C4-2B (cell line): Measurements from ENCODE around the gene EDN2.

Experiments used
- ZFX ChIP-seq: fragments of 450-650 bp; IDR thresholded peaks from 2 replicates; pipeline ENCODE4 v1.6.1; 2017
- TF ChIP-seq, protein P1 (sequence below): fragments of 450-650 bp; conservative IDR thresholded peaks from 2 replicates; pipeline ENCODE4 v1.5.1; 2017; ENCODE audit warnings: mild to moderate bottlenecking

DNA sequence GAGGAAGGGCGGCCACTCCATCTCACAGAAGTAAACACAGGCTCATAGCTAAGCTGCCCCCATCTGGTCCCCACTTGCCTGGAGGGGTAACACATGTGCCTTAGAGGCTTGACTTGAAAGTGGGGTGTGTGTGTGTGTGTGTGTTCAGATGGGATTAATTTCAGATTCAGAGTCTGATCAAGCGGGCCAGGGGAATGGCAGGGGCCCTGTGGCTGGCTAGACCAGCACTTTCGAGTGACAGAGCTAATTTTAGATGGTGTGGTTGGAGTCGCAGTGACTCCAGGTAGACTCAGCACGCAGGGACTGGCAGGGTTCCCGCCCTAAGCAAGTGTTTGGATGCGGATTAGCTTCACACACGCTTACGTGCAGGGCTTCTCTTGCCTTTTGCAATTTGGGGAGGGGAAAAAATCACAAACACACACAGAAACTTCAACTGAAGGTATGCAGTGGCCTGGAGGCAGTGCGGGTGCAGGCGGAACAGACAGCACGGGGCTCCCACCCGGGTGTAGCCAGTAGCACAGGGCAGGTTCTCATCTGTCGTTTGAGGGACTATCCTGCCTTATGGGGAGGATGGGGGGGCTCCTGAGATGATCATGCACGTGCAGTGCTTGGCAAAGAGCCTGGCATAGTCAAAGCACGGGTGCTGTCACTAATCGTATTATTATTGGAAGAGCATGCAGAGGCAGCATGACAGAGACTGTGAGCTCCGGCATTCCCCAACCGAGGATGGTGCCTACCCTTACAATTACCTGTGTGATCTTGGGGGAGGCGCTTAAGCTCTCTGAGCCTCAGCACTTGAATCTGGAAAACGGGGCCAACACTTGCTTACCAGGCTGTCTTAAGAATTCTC is 1.3 kb downstream of the EDN2 start:
- TF ChIP-seq, protein P1, sequence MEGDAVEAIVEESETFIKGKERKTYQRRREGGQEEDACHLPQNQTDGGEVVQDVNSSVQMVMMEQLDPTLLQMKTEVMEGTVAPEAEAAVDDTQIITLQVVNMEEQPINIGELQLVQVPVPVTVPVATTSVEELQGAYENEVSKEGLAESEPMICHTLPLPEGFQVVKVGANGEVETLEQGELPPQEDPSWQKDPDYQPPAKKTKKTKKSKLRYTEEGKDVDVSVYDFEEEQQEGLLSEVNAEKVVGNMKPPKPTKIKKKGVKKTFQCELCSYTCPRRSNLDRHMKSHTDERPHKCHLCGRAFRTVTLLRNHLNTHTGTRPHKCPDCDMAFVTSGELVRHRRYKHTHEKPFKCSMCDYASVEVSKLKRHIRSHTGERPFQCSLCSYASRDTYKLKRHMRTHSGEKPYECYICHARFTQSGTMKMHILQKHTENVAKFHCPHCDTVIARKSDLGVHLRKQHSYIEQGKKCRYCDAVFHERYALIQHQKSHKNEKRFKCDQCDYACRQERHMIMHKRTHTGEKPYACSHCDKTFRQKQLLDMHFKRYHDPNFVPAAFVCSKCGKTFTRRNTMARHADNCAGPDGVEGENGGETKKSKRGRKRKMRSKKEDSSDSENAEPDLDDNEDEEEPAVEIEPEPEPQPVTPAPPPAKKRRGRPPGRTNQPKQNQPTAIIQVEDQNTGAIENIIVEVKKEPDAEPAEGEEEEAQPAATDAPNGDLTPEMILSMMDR, result no peak
- TF ChIP-seq ZFX, result no peak
